ENCODE measurements around the gene TRIM46.

TRIM46 gene

GRCh38 chr1:155174324-155175280 is 953 bp downstream of the TRIM46 start:
- Histone ChIP-seq H3K36me3 (peaks cover 0 to 14% (median 12%) of the 10 kb centered on the region in 3 donors), H3K4me1 (peaks cover 0 to 43% (median 20%) of the 10 kb centered on the region in 4 donors), H3K4me3 (peak overlapping the region; percentile 79 to 80), H3K27ac (peak overlapping the region in 1 of 2 donors; percentile 94), H3K9me3 (no peaks in the 10 kb centered on the region), H3K27me3 (peaks cover 0 to 20% of the 10 kb centered on the region in 2 donors)
- intact Hi-C loops (cut with DNase I; ENCODE audit: low total_unique reads) = no loop called here
- DNase-seq = peak in 1 of 2 donors; percentile 68
- no peak for TF ChIP-seq CTCF (IDR thresholded peaks at IDR 0.05)

- peaks cover 0 to 6% (median 5%) of the 10 kb centered on the region in 3 donors for H3K36me3 ChIP-seq
- DNase-seq = peak in 1 of 2 donors; percentile 62
- intact Hi-C loops (cut with DNase I; ENCODE audit: low total_unique reads) = no loop called here
- H3K4me1 ChIP-seq = peaks cover 0 to 43% (median 20%) of the 10 kb centered on the region in 4 donors
- TF ChIP-seq CTCF (IDR thresholded peaks at IDR 0.05) = no peak
- H3K27ac ChIP-seq = no peak overlapping the region
- H3K9me3 ChIP-seq = no peaks in the 10 kb centered on the region
- H3K4me3 ChIP-seq = no peak overlapping the region
- peaks cover 0 to 20% of the 10 kb centered on the region in 2 donors for H3K27me3 ChIP-seq
Observed at GRCh38 chr1:155175281-155175926, 1.8 kb downstream of the TRIM46 start.

GRCh38 chr1:155175927-155176371 is 2.3 kb downstream of the TRIM46 start:
- intact Hi-C loops (cut with DNase I; ENCODE audit: low total_unique reads) = no loop called here
- DNase-seq = peak in 1 of 2 donors; percentile 66
- TF ChIP-seq CTCF (IDR thresholded peaks at IDR 0.05) = no peak
- H3K36me3 ChIP-seq = peaks cover 0 to under 1% (median 0%) of the 10 kb centered on the region in 3 donors
- peaks cover 0 to 20% of the 10 kb centered on the region in 2 donors for H3K27me3 ChIP-seq
- peaks cover 0 to 43% (median 20%) of the 10 kb centered on the region in 4 donors for H3K4me1 ChIP-seq
- no peaks in the 10 kb centered on the region for H3K9me3 ChIP-seq
- no peak overlapping the region for H3K4me3 ChIP-seq
- H3K27ac ChIP-seq = no peak overlapping the region

GRCh38 chr1:155176544-155177071 is 3.0 kb downstream of the TRIM46 start:
- H3K4me3 ChIP-seq = no peak overlapping the region
- H3K4me1 ChIP-seq = peaks cover 0 to 43% (median 19%) of the 10 kb centered on the region in 4 donors
- peak; percentile 90 to 95 for TF ChIP-seq CTCF (IDR thresholded peaks at IDR 0.05)
- peak; percentile 78 to 88 for DNase-seq
- no peaks in the 10 kb centered on the region for H3K36me3 ChIP-seq
- no peak overlapping the region for H3K27ac ChIP-seq
- H3K9me3 ChIP-seq = no peaks in the 10 kb centered on the region
- intact Hi-C loops (cut with DNase I; ENCODE audit: low total_unique reads) = no loop called here
- H3K27me3 ChIP-seq = peaks cover 0 to 20% of the 10 kb centered on the region in 2 donors

GRCh38 chr1:155177192-155177917 is 3.7 kb downstream of the TRIM46 start:
- DNase-seq = no peak
- H3K27ac ChIP-seq = no peak overlapping the region

More at GRCh38 chr1:155177192-155177917, 3.7 kb downstream of the TRIM46 start:
- Histone ChIP-seq H3K4me1 (peaks cover 0 to 38% (median 13%) of the 10 kb centered on the region in 4 donors), H3K27me3 (peaks cover 0 to 20% of the 10 kb centered on the region in 2 donors), H3K36me3 (no peaks in the 10 kb centered on the region), H3K4me3 (no peak overlapping the region), H3K9me3 (no peaks in the 10 kb centered on the region)
- intact Hi-C loops (cut with DNase I; ENCODE audit: low total_unique reads) = no loop called here
- TF ChIP-seq CTCF (IDR thresholded peaks at IDR 0.05) = no peak
